Myometrial cell (primary cell): ENCODE measurements around the gene TMEM143. TPM values are rescaled to one million over a fixed set of nuclear protein-coding genes. Genes with fewer than 3 reads are reported as not detected.

ENCODE experiments used
- total RNA-seq: library from RNA; depleted of rRNA; stranded (reverse); fragments of >200 nt; gene quantifications from 2 replicates; pipeline ENCODE4 v1.2.3, GENCODE V29; 2015

The TMEM143 gene
- 2.9 and 8.3 TPM in 2 replicates for total RNA-seq

DNA sequence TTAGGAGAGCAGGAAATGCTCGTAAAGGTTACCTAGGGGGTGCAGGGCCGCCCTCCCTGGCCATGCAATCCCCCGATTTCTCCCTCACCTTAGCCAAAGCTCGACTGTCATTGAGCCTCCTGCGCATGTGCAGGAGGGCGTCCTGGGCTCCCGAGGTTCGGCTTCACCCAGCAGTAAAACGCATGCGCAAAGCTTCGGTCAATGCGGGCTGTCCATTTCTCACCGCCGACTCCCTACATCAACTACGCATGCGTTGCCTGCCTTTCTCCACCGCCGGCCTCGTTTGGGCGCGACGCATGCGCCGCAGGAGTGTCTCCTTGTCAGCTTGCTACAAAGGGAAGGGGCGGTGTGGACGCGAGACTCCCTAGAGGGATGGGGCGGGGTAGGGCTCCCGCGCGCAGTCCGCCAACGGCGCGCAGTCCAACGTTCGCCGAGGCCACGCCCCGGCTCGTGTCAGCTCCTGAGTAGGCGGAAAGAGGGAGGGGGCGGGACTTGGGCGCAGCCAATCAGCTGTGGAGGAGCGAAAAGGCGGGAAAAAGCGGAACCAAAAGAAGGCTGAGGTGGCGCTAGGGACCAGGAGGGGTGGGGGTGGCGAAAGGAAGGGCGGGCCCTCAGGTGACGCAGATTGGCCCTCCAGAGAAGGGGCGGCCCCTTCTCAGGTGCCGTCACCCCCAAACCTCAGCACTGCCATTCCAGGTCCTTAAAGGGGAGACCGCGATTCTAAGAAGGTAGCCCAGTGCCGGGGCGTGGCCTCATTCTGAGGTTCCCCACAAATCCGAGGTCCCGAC, at the start of gene TMEM143, which contains the start of gene SYNGR4:
Gene TMEM143 (minus strand): TSS at position 131 of the 788 bp plus-strand sequence. CDS start 20 bp downstream, at position 111.
Gene SYNGR4 (plus strand): TSS at position 558 of the 788 bp plus-strand sequence. CDS start 1,476 bp downstream, outside the sequence.

DNA sequence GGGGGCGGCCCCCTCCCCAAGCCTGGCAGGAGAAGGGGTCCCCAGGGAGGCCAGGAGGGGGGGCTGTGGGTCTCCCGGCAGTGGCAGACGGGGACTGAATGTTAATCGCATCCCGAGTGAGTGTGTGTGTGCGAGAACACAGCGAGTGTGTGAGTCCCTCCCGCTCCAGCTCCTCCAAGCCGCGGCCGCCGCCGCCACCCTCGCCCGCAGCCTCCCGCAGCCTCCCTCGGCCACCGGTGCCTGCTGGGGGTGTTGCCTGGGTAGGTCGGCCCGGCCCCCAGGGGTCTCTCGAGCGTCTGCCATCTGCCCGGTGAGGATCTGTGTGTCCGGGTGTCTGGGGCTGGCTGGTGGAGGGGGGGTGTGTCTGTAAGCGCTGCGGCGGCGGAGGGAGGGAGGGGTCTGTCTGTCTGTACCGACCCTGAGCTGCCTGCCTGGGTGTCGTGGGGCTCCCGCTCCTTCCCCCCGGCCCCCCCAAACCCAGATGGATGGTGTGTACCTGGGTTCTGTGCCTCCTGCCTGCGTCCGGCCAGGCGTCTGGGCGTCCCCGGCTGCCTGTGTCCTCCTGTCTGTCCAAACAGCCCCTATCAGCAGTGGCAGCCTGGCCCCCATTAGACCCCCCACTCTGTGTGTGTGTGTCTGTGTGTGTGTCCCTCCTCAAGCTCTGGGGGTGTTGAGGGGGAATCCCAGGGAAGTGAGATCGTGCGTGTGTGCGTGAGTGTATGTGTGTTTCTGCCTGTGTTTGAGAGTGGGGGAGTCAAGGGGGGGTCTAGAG, 30.0 kb upstream of the TMEM143 start, which contains the start of gene GRIN2D:
Gene GRIN2D (plus strand): TSS at position 110 of the 772 bp plus-strand sequence. CDS start 4,725 bp downstream, outside the sequence.

DNA sequence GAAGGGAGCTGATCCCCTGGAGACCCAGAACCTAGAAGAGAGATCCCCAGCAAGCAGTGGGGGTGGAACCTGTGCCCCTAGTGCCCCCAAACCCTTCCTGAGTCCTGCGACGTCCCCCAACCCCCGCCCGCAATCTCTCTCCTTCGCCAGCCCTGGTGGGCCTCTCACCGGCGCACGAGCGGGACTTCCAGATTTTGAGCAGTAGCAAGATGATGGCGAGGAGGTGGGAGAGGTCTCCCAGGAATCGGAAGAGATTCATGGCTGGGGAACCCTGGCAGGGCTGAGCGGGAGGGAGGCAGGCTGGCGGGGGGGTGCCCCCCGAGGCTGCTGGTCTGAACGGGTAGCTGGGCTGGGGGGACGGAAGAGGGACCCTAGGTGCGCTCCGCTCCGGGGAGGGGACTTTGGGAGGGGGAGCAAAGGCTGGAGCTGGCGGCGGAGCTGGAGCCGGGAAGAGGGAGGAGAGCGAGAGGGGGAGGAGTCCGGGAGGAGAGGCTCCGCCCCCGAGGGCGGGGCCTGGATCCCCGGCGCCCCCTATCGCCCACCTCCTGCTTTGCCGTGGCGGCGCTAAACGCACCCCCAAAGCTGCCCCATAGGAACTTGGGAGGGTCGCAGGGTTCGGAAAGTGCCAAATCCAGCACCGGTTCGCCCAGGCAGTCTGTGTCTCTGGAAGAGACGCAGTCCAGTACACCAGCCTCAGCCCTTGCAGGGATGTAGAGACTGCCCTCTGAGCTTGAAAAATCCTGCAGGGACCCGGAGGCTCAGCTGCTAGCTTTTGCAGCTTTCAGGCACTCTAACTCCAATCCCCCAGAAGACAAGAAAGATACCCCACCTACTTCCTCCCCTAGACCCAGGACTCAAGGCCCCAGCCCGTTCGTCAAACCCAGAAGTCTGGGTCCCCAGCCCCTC, 27.6 kb upstream of the TMEM143 start, which contains the start of gene KDELR1:
Gene KDELR1 (minus strand): TSS at position 452 of the 906 bp plus-strand sequence. CDS start 193 bp downstream, at position 259.

DNA sequence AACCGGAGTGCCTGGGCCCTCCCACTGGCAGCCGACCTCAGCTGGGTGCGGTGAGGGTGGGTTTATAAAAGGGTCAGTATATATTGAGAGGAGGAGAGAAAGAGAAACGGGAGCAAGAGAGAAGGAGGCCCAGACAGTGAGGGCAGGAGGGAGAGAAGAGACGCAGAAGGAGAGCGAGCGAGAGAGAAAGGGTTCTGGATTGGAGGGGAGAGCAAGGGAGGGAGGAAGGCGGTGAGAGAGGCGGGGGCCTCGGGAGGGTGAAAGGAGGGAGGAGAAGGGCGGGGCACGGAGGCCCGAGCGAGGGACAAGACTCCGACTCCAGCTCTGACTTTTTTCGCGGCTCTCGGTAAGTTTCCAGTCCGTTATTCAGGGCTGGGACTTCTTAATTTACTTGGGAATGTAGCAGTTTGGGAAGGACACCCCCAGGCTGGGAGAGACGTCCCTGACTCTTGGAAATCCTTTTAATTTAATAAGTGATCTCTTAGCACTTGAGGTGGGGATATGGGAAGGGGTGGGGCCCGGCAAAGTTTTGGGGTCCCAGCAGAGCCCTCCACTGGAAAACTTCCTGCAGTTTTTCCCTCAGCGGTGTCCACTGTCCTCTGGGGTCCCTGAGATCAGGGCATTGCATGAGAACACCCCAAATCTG, 38.4 kb downstream of the TMEM143 start, which contains the start of gene EMP3:
Gene EMP3 (plus strand): TSS at position 288 of the 646 bp plus-strand sequence. CDS start 1,293 bp downstream, outside the sequence.

Other genes with a start within 250 kb of the TMEM143 start
- 42.1 and 55.5 TPM in 2 replicates for gene LIG1, start 193.6 kb downstream of the TMEM143 start, total RNA-seq
- 0.29 and 0.89 TPM in 2 replicates for gene ZSWIM9, start 193.3 kb downstream of the TMEM143 start, total RNA-seq
- gene CARD8, start 108.0 kb downstream of the TMEM143 start, total RNA-seq, result 17.3 and 25.0 TPM in 2 replicates
- 0.71 TPM in 1 of 2 replicates, not detected in the other for gene ZNF114, start 93.9 kb downstream of the TMEM143 start, total RNA-seq
- 162 and 262 TPM in 2 replicates for gene EMP3, start 38.4 kb downstream of the TMEM143 start, total RNA-seq
- not detected in 2 replicates for gene SYNGR4, start 427 bp upstream of the TMEM143 start, total RNA-seq
- 197 and 217 TPM in 2 replicates for gene KDELR1, start 27.6 kb upstream of the TMEM143 start, total RNA-seq
- 0.35 TPM in 1 of 2 replicates, not detected in the other for gene GRIN2D, start 29.7 kb upstream of the TMEM143 start, total RNA-seq
- gene GRWD1, start 82.0 kb upstream of the TMEM143 start, total RNA-seq, result 30.3 and 39.0 TPM in 2 replicates
- under 0.01 and 0.35 TPM in 2 replicates for gene KCNJ14, start 91.6 kb upstream of the TMEM143 start, total RNA-seq
- gene CYTH2, start 105.4 kb upstream of the TMEM143 start, total RNA-seq, result 22.7 and 38.3 TPM in 2 replicates
- not detected in 2 replicates for gene LMTK3, start 147.9 kb upstream of the TMEM143 start, total RNA-seq
- not detected in 2 replicates for gene SULT2B1, start 188.2 kb upstream of the TMEM143 start, total RNA-seq
- gene SPACA4, start 242.8 kb upstream of the TMEM143 start, total RNA-seq, result not detected in 2 replicates